ENCODE data around the gene ACP7. TPM values are rescaled to one million over a fixed set of nuclear protein-coding genes. Genes with fewer than 3 reads are reported as not detected.

ACP7 gene
- total and polyA plus RNA-seq, 12 donors: not detected

GRCh38 chr19:39144290-39145071 is 60.3 kb downstream of the ACP7 start:
- TF ChIP-seq CTCF (IDR thresholded peaks at IDR 0.05) (no peak), POLR2A (IDR thresholded peaks at IDR 0.05) (no peak)
- H3K4me3 ChIP-seq: no peak overlapping the region
- peak in 2 of 7 donors; percentile 45 to 63 for DNase-seq
- WGBS, 4 donors: 49 to 59% (median 56%) methylated on average over 9 to 14 of the region's 14 CpGs
- peaks cover 6 to 29% of the 10 kb centered on the region in 2 donors for H3K4me1 ChIP-seq (replicated peaks in 1 of 2)
- H3K36me3 ChIP-seq (replicated peaks in 1 of 2): no peaks in the 10 kb centered on the region
- intact Hi-C loops (cut with DNase I): no loop called here
- no peaks in the 10 kb centered on the region for H3K27me3 ChIP-seq
- H3K9me3 ChIP-seq (replicated peaks in 1 of 3): no peaks in the 10 kb centered on the region
- peak overlapping the region in 2 of 5 donors; percentile 31 to 47 for H3K27ac ChIP-seq

GRCh38 chr19:39145180-39145953 is 61.2 kb downstream of the ACP7 start:
- 49 to 69% (median 67%) methylated on average over 11 to 26 of the region's 26 CpGs for WGBS, 4 donors
- peaks cover 6 to 22% of the 10 kb centered on the region in 2 donors for H3K4me1 ChIP-seq (replicated peaks in 1 of 2)
- TF ChIP-seq POLR2A (IDR thresholded peaks at IDR 0.05): no peak
- TF ChIP-seq CTCF (IDR thresholded peaks at IDR 0.05): no peak
- intact Hi-C loops (cut with DNase I): no loop called here
- no peaks in the 10 kb centered on the region for H3K9me3 ChIP-seq (replicated peaks in 1 of 3)
- DNase-seq: no peak
- no peak overlapping the region for H3K4me3 ChIP-seq
- peak overlapping the region in 2 of 5 donors; percentile 22 to 39 for H3K27ac ChIP-seq
- no peaks in the 10 kb centered on the region for H3K27me3 ChIP-seq
- H3K36me3 ChIP-seq (replicated peaks in 1 of 2): no peaks in the 10 kb centered on the region

DNA sequence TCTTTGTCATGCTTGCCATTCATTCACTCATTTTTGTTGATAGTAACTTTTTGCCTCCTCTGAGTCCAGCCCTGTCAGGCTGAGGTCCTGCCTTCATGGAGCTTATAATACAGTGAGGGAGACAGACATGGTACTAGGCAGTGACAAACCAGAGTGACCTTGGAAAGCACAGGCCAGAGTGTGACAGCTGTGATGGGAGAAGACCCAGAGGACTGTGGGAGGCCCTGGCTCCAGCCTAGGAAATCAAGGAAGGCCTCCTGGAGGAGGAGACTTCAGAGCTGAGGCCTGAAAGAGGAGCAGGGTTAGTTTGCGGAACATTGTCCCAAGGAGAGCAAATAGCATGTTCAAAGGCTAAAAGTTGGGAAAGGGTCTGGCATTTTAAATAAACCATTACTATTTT is 61.9 kb downstream of the ACP7 start:
- intact Hi-C loops (cut with DNase I): no loop called here
- Histone ChIP-seq H3K9me3 (replicated peaks in 1 of 3) (no peaks in the 10 kb centered on the region), H3K27me3 (no peaks in the 10 kb centered on the region), H3K36me3 (replicated peaks in 1 of 2) (no peaks in the 10 kb centered on the region), H3K27ac (no peak overlapping the region), H3K4me3 (no peak overlapping the region), H3K4me1 (replicated peaks in 1 of 2) (peaks cover 9 to 22% of the 10 kb centered on the region in 2 donors)
- WGBS, 4 donors: 94 to 100% (median 100%) methylated on average over 1 of the region's 1 CpG
- TF ChIP-seq CTCF (IDR thresholded peaks at IDR 0.05) (no peak), POLR2A (IDR thresholded peaks at IDR 0.05) (no peak)
- DNase-seq: no peak

DNA sequence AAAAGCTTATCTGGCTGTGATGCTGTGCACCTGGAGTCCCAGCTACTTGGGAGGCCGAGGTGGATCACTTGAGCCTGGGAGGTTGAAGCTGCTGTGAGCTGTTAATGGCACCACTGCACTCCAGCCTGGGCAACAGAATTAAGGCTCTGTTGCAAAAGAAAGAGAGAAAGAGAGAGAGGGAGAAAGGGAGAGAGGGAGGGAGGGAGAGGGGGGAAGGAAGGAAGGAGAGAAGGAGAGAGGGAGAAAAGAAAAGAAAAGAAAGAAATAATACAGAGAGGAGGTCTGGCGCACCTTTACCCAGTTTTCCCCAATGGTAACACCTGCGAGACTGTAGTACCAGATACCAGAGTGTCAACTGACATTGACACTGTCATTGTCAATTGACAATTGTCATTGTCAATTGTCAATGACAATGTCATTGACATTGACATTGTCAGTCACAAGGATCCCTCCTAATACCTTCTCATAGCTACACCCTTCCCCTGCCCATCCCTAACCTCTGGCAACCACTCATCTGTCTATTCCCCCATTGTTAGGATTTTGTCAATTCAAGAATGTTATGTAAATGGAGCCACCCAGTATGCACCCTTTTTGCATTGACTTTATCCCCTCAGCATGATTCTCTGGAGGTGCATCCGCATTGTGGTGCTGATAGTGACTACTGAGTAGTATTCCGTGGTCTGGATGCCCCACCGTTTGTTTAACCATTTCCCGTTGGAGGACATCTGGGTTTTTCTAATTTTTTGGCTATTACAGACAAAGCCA is 62.7 kb downstream of the ACP7 start:
- no peak overlapping the region for H3K27ac ChIP-seq

More for the DNA sequence above, 62.7 kb downstream of the ACP7 start:
- Histone ChIP-seq H3K36me3 (replicated peaks in 1 of 2) (no peaks in the 10 kb centered on the region), H3K9me3 (replicated peaks in 1 of 3) (no peaks in the 10 kb centered on the region), H3K27me3 (no peaks in the 10 kb centered on the region), H3K4me1 (replicated peaks in 1 of 2) (peaks cover 9 to 25% of the 10 kb centered on the region in 2 donors), H3K4me3 (no peak overlapping the region)
- TF ChIP-seq POLR2A (IDR thresholded peaks at IDR 0.05) (no peak), CTCF (IDR thresholded peaks at IDR 0.05) (no peak)
- no peak for DNase-seq
- 86 to 90% (median 88%) methylated on average over 7 of the region's 7 CpGs for WGBS, 4 donors
- intact Hi-C loops (cut with DNase I): no loop called here

All from adrenal gland (tissue), 12 donors.